K562 (cell line): ENCODE measurements around the gene SIRT7. TPM values are rescaled to one million over a fixed set of nuclear protein-coding genes. Genes with fewer than 3 reads are reported as not detected.

ENCODE experiments used
- BRD4 ChIP-seq: fragments of 200-600 bp; sonication (generic); IDR thresholded peaks from 2 replicates; pipeline ENCODE4 v1.6.1; 2017; ENCODE audit warnings: inconsistent platforms
- CHD2 ChIP-seq: IDR thresholded peaks from 2 replicates; pipeline ENCODE4 v1.6.1; 2011; ENCODE audit warnings: low read depth, low read length
- HMG20A ChIP-seq: fragments of 450-650 bp; formaldehyde crosslinking; conservative IDR thresholded peaks from 2 replicates; pipeline ENCODE4 v1.4.0; 2020; ENCODE audit warnings: mild to moderate bottlenecking, mixed read lengths
- KAT2B ChIP-seq: IDR thresholded peaks from one replicate; pipeline ENCODE4 v1.6.1; 2012; ENCODE audit warnings: low read depth, mild to moderate bottlenecking, control low read depth, inconsistent platforms, low read length, moderate library complexity
- MEF2A ChIP-seq: IDR thresholded peaks from 2 replicates; pipeline ENCODE4 v1.6.1; 2011; ENCODE audit warnings: low read depth, mild to moderate bottlenecking, low read length, moderate library complexity; ENCODE audit not compliant: control insufficient read depth
- MYC ChIP-seq, 2 experiments: fragments of 250-450 bp in 1 of 2; sonication (Bioruptor Pico) in 1 of 2; IDR thresholded peaks; 2 replicates each; pipeline versions ENCODE4 v1.5.1 to v1.6.1; 2012 to 2021; ENCODE audit warnings: low read depth in 2 of 2, borderline replicate concordance in 1 of 2, improper control_type of control experiment in 1 of 2, low read length in 1 of 2, mild to moderate bottlenecking in 1 of 2, moderate library complexity in 1 of 2
- NRF1 ChIP-seq, 2 experiments: fragments of 450-650 bp; IDR thresholded peaks in 1 of 2; conservative IDR thresholded peaks in 1 of 2; 2 replicates each; pipeline ENCODE4 v1.6.1; 2014; ENCODE audit warnings: mild to moderate bottlenecking in 2 of 2
- RBFOX2 ChIP-seq: fragments of 200-400 bp; formaldehyde crosslinking; IDR thresholded peaks from 2 replicates; pipeline ENCODE4 v1.6.1; 2017; ENCODE audit warnings: low read depth, mild to moderate bottlenecking, low read length, moderate library complexity
- SIN3B ChIP-seq: fragments of 450-650 bp; IDR thresholded peaks from 2 replicates; pipeline ENCODE4 v1.6.1; 2017; ENCODE audit warnings: low read depth, mild to moderate bottlenecking, moderate library complexity
- SMARCE1 ChIP-seq: fragments of 450-650 bp; IDR thresholded peaks from 2 replicates; pipeline ENCODE4 v1.7.1; 2016; ENCODE audit warnings: mild to moderate bottlenecking
- SRSF3 ChIP-seq: fragments of 200-400 bp; formaldehyde crosslinking; IDR thresholded peaks from 2 replicates; pipeline ENCODE4 v1.6.1; 2016; ENCODE audit warnings: mild to moderate bottlenecking, low read length, moderate library complexity; ENCODE audit not compliant: insufficient read depth
- TCF7L2 ChIP-seq: fragments of 150-350 bp; IDR thresholded peaks from 2 replicates; pipeline ENCODE4 v1.6.1; 2016; ENCODE audit warnings: low read depth, mild to moderate bottlenecking, low read length, moderate library complexity
- WHSC1 ChIP-seq: IDR thresholded peaks from one replicate; pipeline ENCODE4 v1.6.1; 2012; ENCODE audit warnings: low read length, control low read depth, inconsistent platforms
- polyA plus RNA-seq, 8 experiments: library from polyadenylated mRNA; depleted of rRNA in 4 of 8; stranded (reverse) in 5 of 8; unstranded in 3 of 8; fragments of >200 nt; fragmentation: Nextera tagmentation in 2 of 8; fragmentation: Illumina TruSeq in 1 of 8; extraction: Ambion mirVana in 2 of 8; extraction: Trizol in 1 of 8; gene quantifications; 2 replicates each; pipeline versions ENCODE4 v1.2.1 to v1.2.3, GENCODE V29; 2011 to 2014; ENCODE audit warnings: inconsistent platforms in 1 of 8, missing spikeins in 1 of 8
- total RNA-seq, 7 experiments: library from RNA; depleted of rRNA in 6 of 7; stranded (reverse); fragments of >200 nt in 6 of 7; fragmentation: Illumina TruSeq in 2 of 7; extraction: Trizol in 2 of 7; gene quantifications; 2 replicates each; pipeline versions ENCODE4 v1.2.1 to v1.2.3, GENCODE V29; 2011 to 2021; ENCODE audit warnings: low replicate concordance in 1 of 7
- TF ChIP-seq, protein P1 (sequence below), 3 experiments: fragments of 200-800 bp in 1 of 3; fragments of 250-450 bp in 1 of 3; fragments of 450-650 bp in 1 of 3; sonication (Bioruptor Pico) in 1 of 3; sonication (Bioruptor generic) in 1 of 3; formaldehyde crosslinking in 1 of 3; IDR thresholded peaks; 2 replicates each; pipeline versions ENCODE4 v1.6.1 to v1.8.0; 2016 to 2022; ENCODE audit warnings: mild to moderate bottlenecking in 2 of 3, missing genetic modification characterization in 2 of 3, missing compliant biosample characterization in 1 of 3, moderate library complexity in 1 of 3
- TF ChIP-seq, protein P2 (sequence below), 2 experiments: fragments of 450-650 bp in 1 of 2; sonication (generic) in 1 of 2; formaldehyde crosslinking in 1 of 2; IDR thresholded peaks in 1 of 2; conservative IDR thresholded peaks in 1 of 2; 2 replicates each; pipeline versions ENCODE4 v1.6.1 to v1.8.1; 2016 to 2023; ENCODE audit warnings: mild to moderate bottlenecking in 2 of 2, moderate library complexity in 2 of 2, inconsistent platforms in 1 of 2, missing genetic modification reagents in 1 of 2
- TF ChIP-seq, protein P3 (sequence below): fragments of 450-650 bp; IDR thresholded peaks from 2 replicates; pipeline ENCODE4 v1.6.1; 2014; ENCODE audit warnings: low read depth, mild to moderate bottlenecking, moderate library complexity, borderline replicate concordance
- TF ChIP-seq, protein P4 (sequence below): fragments of 450-650 bp; IDR thresholded peaks from 2 replicates; pipeline ENCODE4 v1.6.1; 2016; ENCODE audit warnings: borderline replicate concordance

The SIRT7 gene
- total and polyA plus RNA-seq, 9 of the 15 experiments (the other 6 are each of a cell fraction or from before 2014, with no cell fraction given), result 1.6 to 54.8 (median 20.3) TPM

DNA sequence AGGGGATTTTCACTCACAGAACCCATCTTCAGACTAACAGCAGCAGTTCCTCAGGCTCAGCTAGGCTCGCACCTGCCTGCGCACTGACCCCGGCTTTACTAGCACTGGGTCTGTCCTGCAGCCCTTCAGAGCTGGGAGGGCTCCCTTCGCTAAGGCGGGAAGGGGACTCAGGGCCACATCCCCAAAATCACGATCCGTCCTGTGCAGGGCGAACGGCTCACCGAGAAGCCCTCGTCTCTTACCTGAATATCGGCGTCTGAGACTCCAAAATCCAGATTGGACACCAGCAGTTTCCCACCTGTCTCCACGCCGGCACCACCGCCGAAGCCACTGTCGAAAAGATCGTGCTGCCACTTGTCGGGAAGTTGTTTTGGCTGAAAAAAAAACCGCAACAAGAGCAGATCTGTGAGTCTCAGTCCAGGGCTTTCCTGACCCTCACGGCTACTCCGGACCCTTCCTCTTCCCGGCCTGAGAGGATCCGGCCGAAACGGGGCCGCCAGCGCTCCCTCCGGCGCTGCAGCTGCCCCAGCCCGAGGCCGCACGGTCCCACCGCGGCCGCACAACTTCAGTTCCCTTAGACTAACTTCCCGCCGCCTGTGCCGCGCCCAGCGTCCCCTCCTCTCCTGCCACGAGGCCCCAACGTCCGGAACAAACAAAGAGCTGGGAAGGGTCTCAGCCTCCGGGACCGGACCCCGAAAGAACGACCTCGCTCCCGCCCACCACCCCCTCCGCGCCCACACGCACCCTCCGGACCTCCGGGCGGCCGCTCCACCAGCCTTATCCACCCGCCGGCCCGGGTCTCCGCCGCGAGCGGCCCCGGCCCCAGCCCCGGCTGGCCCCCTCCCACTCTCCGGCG, 27.3 kb downstream of the SIRT7 start (continued):
- TF ChIP-seq, protein P1, sequence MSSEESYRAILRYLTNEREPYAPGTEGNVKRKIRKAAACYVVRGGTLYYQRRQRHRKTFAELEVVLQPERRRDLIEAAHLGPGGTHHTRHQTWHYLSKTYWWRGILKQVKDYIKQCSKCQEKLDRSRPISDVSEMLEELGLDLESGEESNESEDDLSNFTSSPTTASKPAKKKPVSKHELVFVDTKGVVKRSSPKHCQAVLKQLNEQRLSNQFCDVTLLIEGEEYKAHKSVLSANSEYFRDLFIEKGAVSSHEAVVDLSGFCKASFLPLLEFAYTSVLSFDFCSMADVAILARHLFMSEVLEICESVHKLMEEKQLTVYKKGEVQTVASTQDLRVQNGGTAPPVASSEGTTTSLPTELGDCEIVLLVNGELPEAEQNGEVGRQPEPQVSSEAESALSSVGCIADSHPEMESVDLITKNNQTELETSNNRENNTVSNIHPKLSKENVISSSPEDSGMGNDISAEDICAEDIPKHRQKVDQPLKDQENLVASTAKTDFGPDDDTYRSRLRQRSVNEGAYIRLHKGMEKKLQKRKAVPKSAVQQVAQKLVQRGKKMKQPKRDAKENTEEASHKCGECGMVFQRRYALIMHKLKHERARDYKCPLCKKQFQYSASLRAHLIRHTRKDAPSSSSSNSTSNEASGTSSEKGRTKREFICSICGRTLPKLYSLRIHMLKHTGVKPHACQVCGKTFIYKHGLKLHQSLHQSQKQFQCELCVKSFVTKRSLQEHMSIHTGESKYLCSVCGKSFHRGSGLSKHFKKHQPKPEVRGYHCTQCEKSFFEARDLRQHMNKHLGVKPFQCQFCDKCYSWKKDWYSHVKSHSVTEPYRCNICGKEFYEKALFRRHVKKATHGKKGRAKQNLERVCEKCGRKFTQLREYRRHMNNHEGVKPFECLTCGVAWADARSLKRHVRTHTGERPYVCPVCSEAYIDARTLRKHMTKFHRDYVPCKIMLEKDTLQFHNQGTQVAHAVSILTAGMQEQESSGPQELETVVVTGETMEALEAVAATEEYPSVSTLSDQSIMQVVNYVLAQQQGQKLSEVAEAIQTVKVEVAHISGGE (CRISPR knock-in tag; IDR thresholded peaks at IDR 0.05), result peak in 2 of 3 experiments; percentile 58 to 66; a peak in 3 of 6 replicates
- TF ChIP-seq, protein P2, sequence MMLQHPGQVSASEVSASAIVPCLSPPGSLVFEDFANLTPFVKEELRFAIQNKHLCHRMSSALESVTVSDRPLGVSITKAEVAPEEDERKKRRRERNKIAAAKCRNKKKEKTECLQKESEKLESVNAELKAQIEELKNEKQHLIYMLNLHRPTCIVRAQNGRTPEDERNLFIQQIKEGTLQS (IDR thresholded peaks at IDR 0.05), result no peak
- TF ChIP-seq, protein P2 (CRISPR knock-in tag; conservative IDR thresholded peaks at IDR 0.05), result no peak
- TF ChIP-seq SMARCE1 (no peak), HMG20A (no peak), RBFOX2 (peak; percentile 66), NRF1 (conservative IDR thresholded peaks at IDR 0.05 in 1 of 2, IDR thresholded peaks at IDR 0.05 in 1 of 2) (peak in 1 of 2 experiments; percentile 29; a peak in 1 of 4 replicates), MYC (IDR thresholded peaks at IDR 0.05; ENCODE audit: low read depth, low read length) (peak; percentile 36; the same call in 1 of the 2 replicates), MYC (CRISPR knock-in tag; IDR thresholded peaks at IDR 0.05; ENCODE audit: borderline replicate concordance, low read depth) (no peak), MEF2A (no peak), KAT2B (no peak), WHSC1 (no peak), TCF7L2 (no peak), BRD4 (no peak), CHD2 (no peak), SRSF3 (0 out of 2 replicates have a peak, but pooled peaks have one; percentile 66), SIN3B (no peak)
- TF ChIP-seq, protein P3, sequence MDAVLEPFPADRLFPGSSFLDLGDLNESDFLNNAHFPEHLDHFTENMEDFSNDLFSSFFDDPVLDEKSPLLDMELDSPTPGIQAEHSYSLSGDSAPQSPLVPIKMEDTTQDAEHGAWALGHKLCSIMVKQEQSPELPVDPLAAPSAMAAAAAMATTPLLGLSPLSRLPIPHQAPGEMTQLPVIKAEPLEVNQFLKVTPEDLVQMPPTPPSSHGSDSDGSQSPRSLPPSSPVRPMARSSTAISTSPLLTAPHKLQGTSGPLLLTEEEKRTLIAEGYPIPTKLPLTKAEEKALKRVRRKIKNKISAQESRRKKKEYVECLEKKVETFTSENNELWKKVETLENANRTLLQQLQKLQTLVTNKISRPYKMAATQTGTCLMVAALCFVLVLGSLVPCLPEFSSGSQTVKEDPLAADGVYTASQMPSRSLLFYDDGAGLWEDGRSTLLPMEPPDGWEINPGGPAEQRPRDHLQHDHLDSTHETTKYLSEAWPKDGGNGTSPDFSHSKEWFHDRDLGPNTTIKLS, result no peak
- TF ChIP-seq, protein P4, sequence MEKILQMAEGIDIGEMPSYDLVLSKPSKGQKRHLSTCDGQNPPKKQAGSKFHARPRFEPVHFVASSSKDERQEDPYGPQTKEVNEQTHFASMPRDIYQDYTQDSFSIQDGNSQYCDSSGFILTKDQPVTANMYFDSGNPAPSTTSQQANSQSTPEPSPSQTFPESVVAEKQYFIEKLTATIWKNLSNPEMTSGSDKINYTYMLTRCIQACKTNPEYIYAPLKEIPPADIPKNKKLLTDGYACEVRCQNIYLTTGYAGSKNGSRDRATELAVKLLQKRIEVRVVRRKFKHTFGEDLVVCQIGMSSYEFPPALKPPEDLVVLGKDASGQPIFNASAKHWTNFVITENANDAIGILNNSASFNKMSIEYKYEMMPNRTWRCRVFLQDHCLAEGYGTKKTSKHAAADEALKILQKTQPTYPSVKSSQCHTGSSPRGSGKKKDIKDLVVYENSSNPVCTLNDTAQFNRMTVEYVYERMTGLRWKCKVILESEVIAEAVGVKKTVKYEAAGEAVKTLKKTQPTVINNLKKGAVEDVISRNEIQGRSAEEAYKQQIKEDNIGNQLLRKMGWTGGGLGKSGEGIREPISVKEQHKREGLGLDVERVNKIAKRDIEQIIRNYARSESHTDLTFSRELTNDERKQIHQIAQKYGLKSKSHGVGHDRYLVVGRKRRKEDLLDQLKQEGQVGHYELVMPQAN, result no peak
